ENCODE measurements around the gene DISP3. TPM values are rescaled to one million over a fixed set of nuclear protein-coding genes. Genes with fewer than 3 reads are reported as not detected.

Gene DISP3
- total and polyA plus RNA-seq, 9 of the 15 experiments (the other 6 are each of a cell fraction or from before 2014, with no cell fraction given), result 0.03 to 0.19 (median 0.15) TPM; not detected in 5

DNA sequence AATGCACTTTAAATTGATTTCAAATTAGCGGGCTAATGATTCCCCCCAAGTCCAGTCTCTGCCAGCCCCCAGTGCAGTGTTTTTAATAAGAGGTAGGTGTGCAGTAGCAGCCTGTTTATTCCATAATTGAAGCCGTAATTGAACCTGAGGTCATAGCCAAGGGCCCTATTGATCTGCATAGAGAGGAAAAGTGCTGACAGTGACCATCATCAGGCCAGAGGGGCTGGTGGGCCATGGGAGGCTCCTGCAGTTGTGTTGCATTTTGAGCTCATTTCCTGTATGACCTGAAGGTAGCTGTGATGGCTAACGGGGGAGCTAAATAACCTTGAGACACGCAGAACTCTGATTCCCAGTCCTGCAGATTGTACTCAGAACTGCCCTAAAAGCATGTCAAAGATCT, 67.5 kb downstream of the DISP3 start (continued):
- TF ChIP-seq, protein P1, sequence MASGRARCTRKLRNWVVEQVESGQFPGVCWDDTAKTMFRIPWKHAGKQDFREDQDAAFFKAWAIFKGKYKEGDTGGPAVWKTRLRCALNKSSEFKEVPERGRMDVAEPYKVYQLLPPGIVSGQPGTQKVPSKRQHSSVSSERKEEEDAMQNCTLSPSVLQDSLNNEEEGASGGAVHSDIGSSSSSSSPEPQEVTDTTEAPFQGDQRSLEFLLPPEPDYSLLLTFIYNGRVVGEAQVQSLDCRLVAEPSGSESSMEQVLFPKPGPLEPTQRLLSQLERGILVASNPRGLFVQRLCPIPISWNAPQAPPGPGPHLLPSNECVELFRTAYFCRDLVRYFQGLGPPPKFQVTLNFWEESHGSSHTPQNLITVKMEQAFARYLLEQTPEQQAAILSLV (tag; IDR thresholded peaks at IDR 0.05), result no peak

DNA sequence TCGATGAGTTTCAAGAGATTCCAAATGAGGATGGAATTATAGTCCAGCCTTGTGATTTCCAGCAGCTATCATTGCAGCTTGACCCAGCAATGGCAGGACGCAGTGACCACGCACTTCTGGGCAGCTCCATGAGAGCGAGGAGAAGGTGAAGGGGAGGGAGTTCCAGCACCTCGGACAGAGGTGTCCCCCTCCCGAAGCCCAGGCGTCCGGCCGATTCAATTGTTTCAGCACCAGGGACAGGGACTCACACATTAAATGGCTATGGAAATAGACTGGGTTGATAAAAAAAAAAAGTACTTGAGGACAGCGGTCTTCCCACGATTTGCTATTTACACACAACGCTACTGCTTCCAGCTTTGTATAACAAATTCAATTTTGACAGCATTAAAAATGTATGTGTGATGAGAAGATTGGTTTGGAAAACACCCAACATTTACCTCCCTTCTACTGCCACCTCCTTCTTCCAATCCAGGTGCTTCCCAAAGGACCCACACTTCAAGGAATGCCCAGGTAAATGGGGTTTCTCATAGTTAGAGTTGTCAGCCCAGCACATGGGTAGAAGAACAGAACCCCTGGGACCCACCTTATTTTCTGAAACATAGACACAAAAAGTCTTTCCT, 71.8 kb downstream of the DISP3 start:
- WGBS (ENCODE audit: insufficient coverage, low coverage, missing lambda C conversion rate), result 2% methylated on average over 12 of the region's 12 CpGs
- Histone ChIP-seq H3K9ac (ENCODE audit: insufficient read depth in 1 of 2, low read depth in 2 of 2, low read length in 2 of 2) (no peak overlapping the region), H3K4me1 (replicated peaks in 1 of 2; ENCODE audit: control insufficient read depth in 2 of 2, insufficient read depth in 2 of 2, low read length in 2 of 2) (no peaks in the 10 kb centered on the region), H3K9me3 (replicated peaks; ENCODE audit: control insufficient read depth, insufficient read depth, low read depth, low read length) (no peaks in the 10 kb centered on the region), H3K27me3 (ENCODE audit: control insufficient read depth in 2 of 2, insufficient read depth in 2 of 2, low read length in 2 of 2) (peaks cover 4 to 12% of the 10 kb centered on the region in 2 experiments; a peak in 3 of 5 replicates), H3K4me3 (no peak overlapping the region), H2AFZ (ENCODE audit: low read depth, low read length) (no peak overlapping the region), H3K4me2 (ENCODE audit: insufficient read depth, low read length) (no peak overlapping the region), H3K79me2 (ENCODE audit: control insufficient read depth, insufficient read depth, low read length) (no peaks in the 10 kb centered on the region), H3K36me3 (ENCODE audit: control insufficient read depth, insufficient read depth, low read length) (no peaks in the 10 kb centered on the region), H3K27ac (ENCODE audit: extremely low read depth, low read depth, low read length) (no peak overlapping the region), H4K20me1 (replicated peaks; ENCODE audit: control insufficient read depth, insufficient read depth, low read length) (peaks cover 7% of the 10 kb centered on the region; the same call in 1 of the 2 replicates), H3K9me1 (ENCODE audit: control insufficient read depth, insufficient read depth, low read length) (no peaks in the 10 kb centered on the region)
- ChIA-PET POLR2A (interaction anchor here (0.6 to 1.5 kb wide), 3 partner anchors 8 to 53 kb away, joined by 3 to 5 read pairs (median 3); no protein-coding TSS in a partner anchor), CTCF (ENCODE audit: low intra/inter-chr PET ratio) (no interaction called here)
- intact Hi-C loops (cut with micrococcal nuclease) (no loop called here), in situ Hi-C loops (cut with MboI) (no loop called here)
- DNase-seq (ENCODE audit: extremely low read depth in 1 of 4, low spot score in 3 of 4) (peak; percentile 87 to 95 (median 92)), FAIRE-seq (peak; percentile 85), ATAC-seq (peak; percentile 99)
- no TSS peak for BruUV-seq (replicated peaks)
- TF ChIP-seq ZFPM2 (CRISPR knock-in tag; IDR thresholded peaks at IDR 0.05), result no peak
- TF ChIP-seq SIX5 (IDR thresholded peaks at IDR 0.05; ENCODE audit: borderline replicate concordance in 1 of 2, insufficient read depth in 1 of 2, low read depth in 1 of 2, low read length in 2 of 2), result no peak
- TF ChIP-seq NELFE (IDR thresholded peaks at IDR 0.05; ENCODE audit: insufficient read depth, insufficient read length), result no peak
- TF ChIP-seq POLR3G (IDR thresholded peaks at IDR 0.05; ENCODE audit: extremely low read depth, insufficient read length, insufficient replicate concordance), result no peak
- no peak for TF ChIP-seq ZNF695 (CRISPR knock-in tag; IDR thresholded peaks at IDR 0.05)
- TF ChIP-seq FUS (optimal IDR thresholded peaks at IDR 0.05; ENCODE audit: low read depth, low read length), result no peak
- TF ChIP-seq TFAM (CRISPR knock-in tag; conservative IDR thresholded peaks at IDR 0.05), result no peak
- TF ChIP-seq RFX1 (IDR thresholded peaks at IDR 0.05), result no peak
- no peak for TF ChIP-seq KAT8 (IDR thresholded peaks at IDR 0.05; ENCODE audit: low read depth)
- no peak for TF ChIP-seq CAMTA2 (CRISPR knock-in tag; conservative IDR thresholded peaks at IDR 0.05)
- TF ChIP-seq ZNF79 (CRISPR knock-in tag; IDR thresholded peaks at IDR 0.05; ENCODE audit: low read depth), result no peak
- TF ChIP-seq SMARCA4 (IDR thresholded peaks at IDR 0.05), result no peak
- no peak for TF ChIP-seq JUNB (CRISPR knock-in tag; conservative IDR thresholded peaks at IDR 0.05)
- no peak for TF ChIP-seq SIRT6 (IDR thresholded peaks at IDR 0.05; ENCODE audit: low read depth, low read length)
- peak; percentile 98 for TF ChIP-seq NCOA6 (IDR thresholded peaks at IDR 0.05)
- no peak for TF ChIP-seq WHSC1 (IDR thresholded peaks at IDR 0.05; ENCODE audit: low read length)
- no peak for TF ChIP-seq ZKSCAN3 (CRISPR knock-in tag; IDR thresholded peaks at IDR 0.05)
- TF ChIP-seq, protein P2, sequence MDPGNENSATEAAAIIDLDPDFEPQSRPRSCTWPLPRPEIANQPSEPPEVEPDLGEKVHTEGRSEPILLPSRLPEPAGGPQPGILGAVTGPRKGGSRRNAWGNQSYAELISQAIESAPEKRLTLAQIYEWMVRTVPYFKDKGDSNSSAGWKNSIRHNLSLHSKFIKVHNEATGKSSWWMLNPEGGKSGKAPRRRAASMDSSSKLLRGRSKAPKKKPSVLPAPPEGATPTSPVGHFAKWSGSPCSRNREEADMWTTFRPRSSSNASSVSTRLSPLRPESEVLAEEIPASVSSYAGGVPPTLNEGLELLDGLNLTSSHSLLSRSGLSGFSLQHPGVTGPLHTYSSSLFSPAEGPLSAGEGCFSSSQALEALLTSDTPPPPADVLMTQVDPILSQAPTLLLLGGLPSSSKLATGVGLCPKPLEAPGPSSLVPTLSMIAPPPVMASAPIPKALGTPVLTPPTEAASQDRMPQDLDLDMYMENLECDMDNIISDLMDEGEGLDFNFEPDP (CRISPR knock-in tag; IDR thresholded peaks at IDR 0.05), result no peak
- TF ChIP-seq POLR2A (conservative IDR thresholded peaks at IDR 0.05), result no peak
- no peak for TF ChIP-seq ZBED1 (IDR thresholded peaks at IDR 0.05)
- TF ChIP-seq CCNT2 (IDR thresholded peaks at IDR 0.05; ENCODE audit: borderline replicate concordance, extremely low read depth, insufficient read length, low read depth, low read length), result no peak
- TF ChIP-seq CBX3 (IDR thresholded peaks at IDR 0.05; ENCODE audit: borderline replicate concordance in 1 of 2, low read length in 2 of 2), result peak; percentile 81 to 86
